ENCODE data around the gene RALGPS1.

Gene RALGPS1

DNA sequence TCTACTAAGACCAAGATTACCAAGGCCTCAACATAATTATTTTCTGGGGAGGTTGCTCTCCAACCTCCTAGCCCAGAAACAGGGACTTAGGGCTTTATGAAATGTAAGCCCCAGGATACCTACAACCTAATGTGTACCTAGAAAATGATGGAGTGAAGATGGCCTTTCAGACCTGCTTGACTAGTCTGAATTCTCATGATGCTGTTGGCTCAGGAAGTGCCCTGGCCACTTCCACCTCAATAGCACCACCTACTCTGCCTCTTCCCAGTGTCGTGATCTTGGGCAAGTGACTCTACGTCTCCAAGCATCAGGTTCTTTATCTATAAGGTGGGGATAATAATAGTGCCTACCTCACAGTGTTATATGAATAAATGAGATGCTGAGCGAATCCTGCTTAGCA is 292.1 kb downstream of the RALGPS1 start:
- Histone ChIP-seq H4K20me1 (ENCODE audit: insufficient read depth, low read length) (no peaks in the 10 kb centered on the region), H3K4me3 (ENCODE audit: low read length) (no peak overlapping the region), H3K27me3 (ENCODE audit: low read depth, low read length) (no peaks in the 10 kb centered on the region), H3K27ac (ENCODE audit: low read length) (no peak overlapping the region), H2AFZ (ENCODE audit: low read depth, low read length) (no peak overlapping the region), H3K9ac (ENCODE audit: low read length) (no peak overlapping the region), H3K4me1 (ENCODE audit: low read length) (no peaks in the 10 kb centered on the region), H3K36me3 (replicated peaks; ENCODE audit: low read depth, low read length) (no peaks in the 10 kb centered on the region), H3K79me2 (ENCODE audit: low read length) (no peaks in the 10 kb centered on the region), H3K4me2 (ENCODE audit: low read length) (no peak overlapping the region), H3K9me3 (ENCODE audit: insufficient read depth, low read length) (no peaks in the 10 kb centered on the region)
- TF ChIP-seq EZH2phosphoT487 (IDR thresholded peaks at IDR 0.05; ENCODE audit: low read depth): no peak
- TF ChIP-seq, protein P1, sequence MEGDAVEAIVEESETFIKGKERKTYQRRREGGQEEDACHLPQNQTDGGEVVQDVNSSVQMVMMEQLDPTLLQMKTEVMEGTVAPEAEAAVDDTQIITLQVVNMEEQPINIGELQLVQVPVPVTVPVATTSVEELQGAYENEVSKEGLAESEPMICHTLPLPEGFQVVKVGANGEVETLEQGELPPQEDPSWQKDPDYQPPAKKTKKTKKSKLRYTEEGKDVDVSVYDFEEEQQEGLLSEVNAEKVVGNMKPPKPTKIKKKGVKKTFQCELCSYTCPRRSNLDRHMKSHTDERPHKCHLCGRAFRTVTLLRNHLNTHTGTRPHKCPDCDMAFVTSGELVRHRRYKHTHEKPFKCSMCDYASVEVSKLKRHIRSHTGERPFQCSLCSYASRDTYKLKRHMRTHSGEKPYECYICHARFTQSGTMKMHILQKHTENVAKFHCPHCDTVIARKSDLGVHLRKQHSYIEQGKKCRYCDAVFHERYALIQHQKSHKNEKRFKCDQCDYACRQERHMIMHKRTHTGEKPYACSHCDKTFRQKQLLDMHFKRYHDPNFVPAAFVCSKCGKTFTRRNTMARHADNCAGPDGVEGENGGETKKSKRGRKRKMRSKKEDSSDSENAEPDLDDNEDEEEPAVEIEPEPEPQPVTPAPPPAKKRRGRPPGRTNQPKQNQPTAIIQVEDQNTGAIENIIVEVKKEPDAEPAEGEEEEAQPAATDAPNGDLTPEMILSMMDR (IDR thresholded peaks at IDR 0.05; ENCODE audit: low read depth, low read length): no peak

DNA sequence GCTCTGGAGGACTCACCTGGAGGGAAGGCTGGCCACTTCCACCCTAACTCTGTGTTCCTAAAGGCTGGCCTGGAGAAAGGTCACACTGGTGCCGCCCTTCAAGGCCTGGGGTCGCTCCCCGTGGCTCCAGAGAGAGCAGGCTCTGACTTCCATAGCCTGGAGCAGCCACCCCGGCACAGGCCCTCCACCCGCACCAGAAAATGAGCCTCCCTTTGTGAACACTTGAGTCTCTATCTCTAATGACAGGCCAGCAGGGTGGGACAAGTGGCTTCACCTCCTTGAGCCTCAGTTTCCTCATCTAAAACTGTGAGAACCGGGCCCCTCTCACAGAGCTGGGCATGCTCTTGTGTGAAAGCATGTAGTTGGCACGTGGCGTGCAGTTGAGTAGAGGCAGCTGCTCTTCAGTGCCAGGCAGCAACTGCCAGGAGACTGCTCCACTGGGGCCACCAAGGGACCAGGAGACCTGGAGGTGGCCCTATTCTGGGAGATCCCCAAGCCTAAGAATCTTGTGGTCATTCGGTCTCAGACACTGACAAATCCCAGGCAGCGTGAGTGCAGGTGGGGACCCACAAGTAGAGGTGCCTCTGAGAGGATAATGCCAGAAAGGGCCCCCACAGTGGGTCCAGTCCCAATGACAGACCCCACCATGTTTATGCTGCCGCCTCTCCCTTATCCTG is 293.3 kb downstream of the RALGPS1 start:
- H3K36me3 ChIP-seq (replicated peaks; ENCODE audit: low read depth, low read length): no peaks in the 10 kb centered on the region
- no peak for TF ChIP-seq EZH2phosphoT487 (IDR thresholded peaks at IDR 0.05; ENCODE audit: low read depth)
- TF ChIP-seq, protein P1 (IDR thresholded peaks at IDR 0.05; ENCODE audit: low read depth, low read length): no peak
- no peaks in the 10 kb centered on the region for H3K9me3 ChIP-seq (ENCODE audit: insufficient read depth, low read length)
- H4K20me1 ChIP-seq (ENCODE audit: insufficient read depth, low read length): no peaks in the 10 kb centered on the region
- H3K27ac ChIP-seq (ENCODE audit: low read length): no peak overlapping the region
- no peak overlapping the region for H2AFZ ChIP-seq (ENCODE audit: low read depth, low read length)
- no peaks in the 10 kb centered on the region for H3K79me2 ChIP-seq (ENCODE audit: low read length)
- no peaks in the 10 kb centered on the region for H3K27me3 ChIP-seq (ENCODE audit: low read depth, low read length)
- no peak overlapping the region for H3K9ac ChIP-seq (ENCODE audit: low read length)
- H3K4me3 ChIP-seq (ENCODE audit: low read length): no peak overlapping the region
- no peaks in the 10 kb centered on the region for H3K4me1 ChIP-seq (ENCODE audit: low read length)
- no peak overlapping the region for H3K4me2 ChIP-seq (ENCODE audit: low read length)

DNA sequence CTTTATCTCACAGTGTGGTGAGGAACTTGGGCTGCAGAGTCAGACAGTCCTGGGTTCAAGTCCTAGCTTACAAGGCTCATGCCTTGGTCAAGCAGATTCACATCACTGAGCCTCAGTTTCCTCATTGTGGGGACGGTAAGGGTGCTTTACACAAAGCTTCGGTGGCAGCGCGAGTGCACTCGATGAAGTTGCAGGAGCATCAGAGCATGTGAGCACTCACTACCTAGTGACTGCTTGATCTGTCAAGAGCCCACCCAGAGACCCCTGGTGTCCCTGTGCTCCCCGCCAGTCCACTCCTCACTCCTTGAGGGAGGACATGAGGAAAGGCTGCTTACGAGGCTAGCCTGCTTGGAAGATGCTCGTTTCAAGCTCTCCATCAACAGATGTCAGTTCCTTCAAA is 293.8 kb downstream of the RALGPS1 start:
- no peak for TF ChIP-seq EZH2phosphoT487 (IDR thresholded peaks at IDR 0.05; ENCODE audit: low read depth)
- TF ChIP-seq, protein P1 (IDR thresholded peaks at IDR 0.05; ENCODE audit: low read depth, low read length): no peak
- no peak overlapping the region for H3K9ac ChIP-seq (ENCODE audit: low read length)
- no peak overlapping the region for H3K4me3 ChIP-seq (ENCODE audit: low read length)
- H3K27me3 ChIP-seq (ENCODE audit: low read depth, low read length): no peaks in the 10 kb centered on the region
- no peaks in the 10 kb centered on the region for H3K79me2 ChIP-seq (ENCODE audit: low read length)
- H3K4me2 ChIP-seq (ENCODE audit: low read length): no peak overlapping the region
- no peaks in the 10 kb centered on the region for H3K9me3 ChIP-seq (ENCODE audit: insufficient read depth, low read length)
- H2AFZ ChIP-seq (ENCODE audit: low read depth, low read length): no peak overlapping the region
- H4K20me1 ChIP-seq (ENCODE audit: insufficient read depth, low read length): no peaks in the 10 kb centered on the region
- no peak overlapping the region for H3K27ac ChIP-seq (ENCODE audit: low read length)
- H3K36me3 ChIP-seq (replicated peaks; ENCODE audit: low read depth, low read length): no peaks in the 10 kb centered on the region
- H3K4me1 ChIP-seq (ENCODE audit: low read length): no peaks in the 10 kb centered on the region

DNA sequence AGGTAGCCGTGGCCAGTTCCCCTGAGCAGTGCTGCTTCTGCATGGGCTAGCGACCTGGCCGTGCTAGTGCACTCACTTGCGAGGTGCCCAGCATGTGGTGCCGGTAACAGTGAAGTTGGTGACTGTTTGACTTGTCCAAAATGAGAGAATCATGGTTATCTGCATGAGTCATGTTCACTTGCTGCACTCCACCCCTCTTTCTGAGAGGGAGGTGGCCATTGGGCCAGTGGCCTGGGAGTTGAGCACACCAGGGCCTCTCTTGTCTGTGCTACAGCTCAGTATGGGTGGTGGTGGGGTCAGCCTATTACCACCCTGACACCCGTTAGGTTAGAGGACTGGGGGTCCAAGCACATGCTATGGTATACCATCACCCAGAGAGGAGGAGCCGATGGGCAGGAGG is 294.6 kb downstream of the RALGPS1 start:
- no peak overlapping the region for H3K4me2 ChIP-seq (ENCODE audit: low read length)
- no peak overlapping the region for H2AFZ ChIP-seq (ENCODE audit: low read depth, low read length)
- no peak overlapping the region for H3K9ac ChIP-seq (ENCODE audit: low read length)
- H3K36me3 ChIP-seq (replicated peaks; ENCODE audit: low read depth, low read length): no peaks in the 10 kb centered on the region
- H3K79me2 ChIP-seq (ENCODE audit: low read length): no peaks in the 10 kb centered on the region
- no peak for TF ChIP-seq EZH2phosphoT487 (IDR thresholded peaks at IDR 0.05; ENCODE audit: low read depth)
- TF ChIP-seq, protein P1 (IDR thresholded peaks at IDR 0.05; ENCODE audit: low read depth, low read length): no peak
- no peaks in the 10 kb centered on the region for H3K4me1 ChIP-seq (ENCODE audit: low read length)
- H3K27ac ChIP-seq (ENCODE audit: low read length): no peak overlapping the region
- H3K4me3 ChIP-seq (ENCODE audit: low read length): no peak overlapping the region
- no peaks in the 10 kb centered on the region for H3K27me3 ChIP-seq (ENCODE audit: low read depth, low read length)
- H3K9me3 ChIP-seq (ENCODE audit: insufficient read depth, low read length): no peaks in the 10 kb centered on the region
- H4K20me1 ChIP-seq (ENCODE audit: insufficient read depth, low read length): no peaks in the 10 kb centered on the region

Data from OCI-LY3 (cell line).